NCI-H128 (cell line): Measurements from ENCODE around the gene CLRN2.

ENCODE experiments used
- DNase-seq: peaks from one replicate; lab custom pipeline; 2025; ENCODE audit not compliant: unreplicated experiment; lab: John Stamatoyannopoulos, UW

CLRN2 gene, protein sequence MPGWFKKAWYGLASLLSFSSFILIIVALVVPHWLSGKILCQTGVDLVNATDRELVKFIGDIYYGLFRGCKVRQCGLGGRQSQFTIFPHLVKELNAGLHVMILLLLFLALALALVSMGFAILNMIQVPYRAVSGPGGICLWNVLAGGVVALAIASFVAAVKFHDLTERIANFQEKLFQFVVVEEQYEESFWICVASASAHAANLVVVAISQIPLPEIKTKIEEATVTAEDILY

DNA sequence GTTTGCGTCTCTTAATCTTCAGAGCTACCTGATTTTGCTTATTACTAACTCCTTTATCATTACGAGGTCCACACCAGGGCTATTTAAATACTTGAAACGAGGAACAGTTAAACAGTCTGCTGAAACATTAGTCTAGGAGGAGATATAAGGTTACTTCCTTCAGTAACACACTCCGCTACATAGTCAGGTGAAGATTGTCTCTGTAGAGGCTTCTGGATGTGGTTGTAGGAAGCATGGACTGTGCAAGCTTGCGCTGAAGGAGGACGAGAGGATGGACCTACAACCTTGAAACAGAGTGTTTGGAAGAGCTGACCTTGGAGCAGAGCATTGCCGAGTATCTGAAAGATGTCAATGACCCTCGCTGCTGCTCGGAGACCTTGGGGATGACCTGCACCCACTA, at the start of gene CLRN2:
Gene CLRN2, plus strand, starts transcription at position 301 of the 400 bp plus-strand sequence. CDS start 102 bp downstream, outside the sequence.
- no peak for DNase-seq

DNA sequence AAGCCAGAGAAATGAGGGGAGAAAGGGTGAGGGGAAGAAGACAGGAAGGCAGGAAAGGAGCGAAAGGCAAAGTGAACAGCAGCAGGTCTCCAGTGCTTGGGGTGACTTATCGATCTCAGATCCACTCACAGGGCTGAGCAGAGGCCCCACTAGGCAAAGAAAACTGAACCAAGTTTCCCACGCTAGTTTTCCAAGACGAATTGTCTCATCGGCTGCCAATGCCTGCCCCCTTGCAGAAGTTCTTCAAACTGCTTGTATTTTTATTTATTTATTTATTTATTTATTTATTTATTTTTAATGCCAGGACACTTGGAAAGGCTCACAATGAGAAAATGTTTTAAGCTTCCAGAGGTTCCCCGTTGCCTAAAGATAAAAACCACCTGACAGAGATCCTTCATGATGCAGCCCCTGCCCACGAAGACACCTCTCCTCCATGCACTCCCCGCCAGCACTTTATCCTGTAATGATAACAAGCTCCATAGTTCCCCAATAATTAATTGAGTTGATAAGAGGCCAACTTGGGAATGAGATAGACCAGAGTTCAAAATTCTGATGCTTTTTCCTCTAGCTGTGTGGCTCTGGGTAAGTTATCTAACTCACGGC, 46.2 kb upstream of the CLRN2 start:
- no peak for DNase-seq

DNA sequence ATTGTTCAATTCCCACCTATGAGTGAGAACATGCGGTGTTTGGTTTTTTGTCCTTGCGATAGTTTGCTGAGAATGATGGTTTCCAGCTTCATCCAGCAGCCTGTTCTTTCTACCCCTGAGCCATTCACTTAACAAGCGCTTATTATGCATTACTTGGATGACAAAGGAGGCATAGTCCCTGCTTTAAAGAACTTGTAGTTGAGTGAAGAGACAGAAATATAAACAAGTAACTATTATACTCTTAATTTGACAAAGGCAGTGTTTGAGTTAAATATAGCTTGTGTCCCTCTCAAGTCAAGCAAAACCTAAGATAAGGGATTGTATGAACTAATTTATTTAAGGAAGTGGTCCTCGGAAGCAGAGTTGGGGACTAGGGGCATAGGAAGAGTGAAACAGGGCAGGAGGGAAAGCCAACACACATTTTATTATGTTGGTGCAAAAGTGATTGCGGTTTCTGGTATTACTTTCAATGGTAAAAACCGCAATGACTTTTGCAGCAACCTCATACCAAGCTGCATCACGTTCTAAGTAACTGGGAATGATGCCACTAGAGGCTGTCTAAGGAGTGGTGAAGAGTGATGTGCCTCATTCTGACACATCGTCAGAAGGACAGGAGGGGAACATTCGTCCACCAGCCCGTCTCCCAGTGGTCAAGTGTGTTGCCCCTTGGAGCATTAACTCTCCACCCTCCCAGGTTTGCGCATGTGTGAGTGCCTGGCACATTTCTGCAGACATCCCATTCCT, 44.9 kb upstream of the CLRN2 start:
- no peak for DNase-seq

DNA sequence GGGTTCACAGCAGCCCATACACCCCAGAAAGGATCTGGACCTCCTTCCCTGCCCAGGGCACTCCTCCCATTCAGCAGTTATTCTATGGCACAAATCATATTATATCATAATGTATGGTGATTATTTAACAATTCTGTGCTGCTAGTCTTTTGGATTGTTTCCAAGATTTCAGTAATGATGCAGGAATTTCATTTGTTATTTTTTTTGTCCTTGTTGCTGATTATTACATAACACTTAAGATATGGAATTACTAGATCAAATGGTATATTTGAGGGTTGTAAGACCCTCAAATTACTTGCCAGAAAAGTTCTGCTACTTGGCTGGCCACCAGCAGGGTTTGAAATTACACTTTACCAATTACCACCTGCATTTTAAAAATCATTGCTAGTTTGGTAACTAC, 39.5 kb upstream of the CLRN2 start:
- DNase-seq: no peak

DNA sequence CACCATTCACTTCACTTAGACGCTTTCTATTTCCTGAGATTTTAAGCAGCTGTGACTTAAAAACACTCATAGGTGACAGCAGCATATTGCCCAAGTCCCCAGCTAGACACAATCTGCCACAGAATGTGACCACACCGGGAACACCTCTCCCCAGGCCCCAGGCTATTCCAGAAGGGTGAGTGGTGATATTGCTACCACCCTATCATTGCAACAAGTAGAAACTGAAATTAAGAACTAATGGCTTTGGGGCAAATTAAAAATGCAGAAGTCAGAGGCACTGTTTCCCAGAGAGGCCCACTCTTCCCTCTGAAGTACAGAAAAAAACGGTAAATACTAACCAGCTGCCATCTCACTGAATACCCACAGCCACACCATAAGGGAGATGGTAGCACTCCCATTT, 38.1 kb upstream of the CLRN2 start:
- DNase-seq: no peak

DNA sequence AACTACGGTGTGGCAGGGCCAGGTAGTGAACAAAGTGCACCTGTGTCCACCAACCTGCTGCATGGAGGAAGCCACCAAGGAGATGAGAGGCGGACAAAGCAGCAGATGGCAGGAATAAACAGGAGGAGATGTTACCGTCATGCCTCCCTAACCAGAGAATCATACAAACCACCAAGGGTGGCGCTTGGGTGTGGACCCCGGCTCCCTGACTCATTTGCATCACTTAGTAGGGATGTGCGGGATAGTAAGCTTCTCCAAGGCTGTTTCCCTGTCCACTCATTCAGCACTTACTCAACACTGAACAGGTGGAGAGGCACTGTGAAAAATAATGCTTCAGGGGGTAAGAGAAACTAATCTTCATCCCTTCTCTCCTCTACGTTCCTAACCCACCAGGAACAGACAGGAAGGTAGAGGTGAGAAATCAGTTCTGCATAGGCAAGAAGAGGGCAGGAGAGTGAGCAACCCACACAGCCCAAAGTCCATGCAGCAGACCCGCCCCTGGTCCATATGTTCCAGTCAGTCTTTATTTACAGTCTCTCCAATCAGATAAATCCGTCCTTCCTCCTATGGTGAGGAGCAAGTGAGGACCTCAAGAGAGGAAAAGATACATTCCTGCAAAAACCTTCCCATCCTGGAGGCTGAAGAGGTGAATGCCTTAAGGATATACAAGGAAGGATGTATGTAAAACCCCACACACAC, 37.0 kb upstream of the CLRN2 start:
- DNase-seq: no peak

DNA sequence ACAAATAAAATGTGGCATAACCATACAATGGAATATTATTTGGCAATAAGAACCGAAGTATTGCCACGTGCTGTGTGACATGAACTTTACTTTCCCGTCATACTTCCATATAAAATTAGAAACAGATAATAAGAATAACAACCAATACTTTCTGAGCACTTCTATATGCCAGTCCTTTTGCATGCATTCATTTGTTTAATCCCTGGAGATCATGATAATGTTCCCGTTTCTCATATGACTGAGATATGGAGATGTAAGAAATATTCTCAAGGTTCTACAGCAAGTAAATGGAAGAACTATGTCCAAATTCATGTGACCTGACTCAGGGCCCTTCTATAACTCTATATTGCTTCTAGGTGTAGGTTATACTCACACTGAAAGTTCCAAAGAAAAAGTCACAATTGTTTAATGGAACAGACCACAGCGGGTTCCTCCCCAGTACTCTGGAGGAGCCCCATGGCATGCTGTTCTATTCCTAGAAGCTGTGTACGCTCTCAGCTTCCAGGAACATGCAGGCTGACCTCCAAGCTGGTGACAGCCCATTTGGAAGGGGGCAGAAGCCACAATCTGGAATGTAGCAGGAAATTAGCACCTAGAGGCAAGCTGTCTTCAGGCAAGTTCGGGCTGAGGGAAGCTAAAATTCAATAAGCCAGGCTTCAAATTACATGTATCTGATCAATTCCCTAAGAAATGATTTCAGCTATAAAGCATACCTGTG, 34.6 kb upstream of the CLRN2 start:
- DNase-seq: no peak

DNA sequence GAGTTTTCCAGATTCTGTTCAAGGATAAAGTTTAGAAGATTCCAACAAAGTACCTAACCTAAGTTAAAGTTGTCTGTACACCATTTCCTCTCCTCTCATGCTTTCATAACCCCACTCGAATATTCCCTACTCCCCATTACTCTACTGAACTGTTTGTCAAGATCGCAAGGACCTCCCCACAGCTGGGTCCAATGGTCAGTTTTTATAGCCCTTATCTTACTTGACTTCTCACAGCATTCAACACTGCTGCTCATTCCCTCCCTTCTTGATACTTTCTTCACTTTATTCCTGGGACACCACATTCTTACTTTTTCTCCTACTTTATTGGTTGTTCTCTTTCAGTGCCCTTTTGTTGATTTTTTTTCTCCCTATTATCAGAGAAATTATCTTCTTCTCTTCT, 34.0 kb upstream of the CLRN2 start:
- DNase-seq: no peak

DNA sequence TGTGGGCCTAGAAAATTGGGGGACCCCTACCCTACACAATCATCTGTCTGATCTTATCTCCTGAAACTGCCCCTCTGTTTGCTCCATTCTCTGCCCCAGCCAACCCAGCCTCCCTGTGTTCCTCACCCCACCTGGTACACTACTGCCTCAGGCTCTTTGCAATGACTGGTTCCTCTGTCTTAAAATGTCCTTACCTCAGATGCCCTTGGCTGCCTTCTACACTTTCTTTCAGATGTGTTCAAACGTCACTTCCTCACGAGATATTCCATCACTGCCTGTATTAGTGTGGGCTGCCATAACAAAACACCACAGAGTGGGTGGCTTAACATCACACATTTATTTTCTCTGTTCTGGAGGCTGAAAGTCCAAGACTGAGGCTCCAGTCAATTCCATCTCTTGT, 32.2 kb upstream of the CLRN2 start:
- DNase-seq: no peak

DNA sequence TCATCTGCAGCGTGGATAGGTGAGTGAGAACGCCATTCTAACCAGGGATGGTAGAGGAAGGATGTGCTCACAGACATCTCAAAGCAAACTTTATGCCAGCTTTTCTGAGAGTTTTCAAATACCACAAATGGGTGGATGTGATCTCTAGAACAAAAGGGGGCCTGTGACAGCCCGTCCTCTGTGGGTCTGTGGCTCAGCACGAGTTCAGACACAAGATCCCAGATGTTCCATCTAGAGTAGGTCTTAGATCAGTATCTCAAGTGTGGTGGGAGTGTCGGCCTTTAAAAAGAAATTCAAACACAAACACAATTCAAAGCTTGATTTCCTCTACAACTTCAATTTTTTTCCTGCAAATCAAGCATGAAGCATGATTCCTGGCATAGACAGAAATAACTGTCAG, 25.8 kb upstream of the CLRN2 start:
- DNase-seq: no peak

DNA sequence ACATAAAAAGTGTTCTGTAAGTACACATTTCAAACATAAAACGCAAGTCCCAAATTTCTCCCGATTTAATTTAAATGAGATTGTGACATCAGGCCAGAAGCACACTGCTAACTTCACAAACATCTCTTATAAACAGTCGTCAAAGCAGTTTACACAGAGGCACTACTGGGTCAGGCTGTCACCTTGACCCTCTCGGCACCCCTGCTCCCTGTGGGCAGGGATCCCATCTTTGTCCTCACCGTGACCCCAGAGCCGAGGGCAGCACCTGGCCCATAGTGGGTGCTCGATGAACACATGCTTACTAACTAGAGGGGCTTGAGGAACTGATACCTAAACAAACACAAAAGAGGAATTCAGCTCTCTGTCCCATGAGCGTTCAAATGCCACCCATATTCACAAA, 25.2 kb upstream of the CLRN2 start:
- no peak for DNase-seq

DNA sequence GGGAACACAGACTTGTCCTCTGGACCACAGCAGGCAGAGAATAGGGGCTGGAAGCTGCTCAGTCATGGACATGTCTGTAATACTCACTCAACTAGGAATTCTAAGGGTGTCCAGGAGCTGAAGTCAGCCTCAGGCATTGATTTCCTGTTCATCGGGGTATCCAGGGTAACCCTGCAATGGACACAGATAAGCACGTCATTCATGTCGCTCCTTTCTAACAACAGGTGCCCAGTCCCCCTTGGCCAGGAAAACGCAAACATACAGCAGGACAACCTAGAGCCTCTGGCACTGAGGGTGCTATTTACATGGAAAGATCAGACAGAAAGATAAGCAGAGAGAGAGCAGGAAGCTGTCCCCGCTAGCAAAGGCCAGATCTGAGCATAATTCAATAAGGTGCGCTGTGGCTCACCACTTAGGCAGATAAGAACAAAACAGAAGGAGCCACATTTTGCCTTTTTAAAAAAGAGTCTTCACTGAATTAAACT, 24.3 kb upstream of the CLRN2 start:
- DNase-seq: no peak

DNA sequence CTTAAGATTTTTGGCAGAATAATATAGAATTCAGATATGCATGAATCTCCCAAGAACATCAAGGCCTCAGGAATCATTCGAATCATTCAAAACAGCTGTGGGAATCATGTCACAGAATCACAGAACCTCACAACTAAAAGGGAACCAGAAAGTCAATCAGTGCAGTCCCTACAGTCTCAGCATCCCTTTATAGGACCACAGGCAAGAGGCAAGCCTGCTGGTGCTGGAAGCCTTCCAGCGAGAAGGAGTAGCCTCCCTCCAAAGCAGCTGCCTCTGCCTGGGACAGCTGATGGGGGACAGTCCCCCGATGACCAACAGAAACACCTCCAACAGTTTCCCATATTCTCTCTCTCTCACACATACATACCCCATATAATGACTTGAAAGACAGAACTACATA, 23.8 kb upstream of the CLRN2 start:
- DNase-seq: no peak

DNA sequence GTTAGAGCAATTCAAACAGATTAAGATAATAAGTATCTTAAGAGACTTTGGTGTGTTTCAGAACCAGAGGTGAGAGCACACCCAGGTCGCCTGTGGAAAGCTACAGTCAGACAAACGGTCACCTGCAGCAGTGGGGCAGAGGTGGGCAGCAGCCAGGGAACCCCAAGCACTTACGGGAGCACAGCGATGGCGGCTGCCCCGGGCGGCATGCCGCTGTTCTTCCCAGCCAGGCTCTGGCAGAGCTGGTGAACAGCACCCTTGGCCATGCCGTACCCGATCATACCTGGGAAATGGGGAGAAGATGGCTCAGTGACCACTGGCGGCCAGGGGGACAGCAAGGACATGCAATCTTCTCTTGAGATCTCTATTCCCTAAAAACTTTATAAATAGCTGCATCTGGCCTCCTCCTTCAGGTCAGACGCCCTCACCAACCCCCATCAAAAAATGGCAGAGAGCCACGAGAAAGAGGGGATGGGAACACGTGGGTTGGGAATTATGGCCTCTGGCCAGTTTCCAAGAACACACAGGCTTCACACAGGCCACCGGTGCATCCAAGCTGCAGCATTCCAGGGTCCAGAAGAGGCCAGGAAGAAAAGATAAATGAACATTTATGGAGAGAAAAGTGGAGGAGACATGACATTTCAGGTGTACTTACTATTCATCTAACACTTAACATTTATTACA, 22.8 kb upstream of the CLRN2 start:
- DNase-seq: no peak

DNA sequence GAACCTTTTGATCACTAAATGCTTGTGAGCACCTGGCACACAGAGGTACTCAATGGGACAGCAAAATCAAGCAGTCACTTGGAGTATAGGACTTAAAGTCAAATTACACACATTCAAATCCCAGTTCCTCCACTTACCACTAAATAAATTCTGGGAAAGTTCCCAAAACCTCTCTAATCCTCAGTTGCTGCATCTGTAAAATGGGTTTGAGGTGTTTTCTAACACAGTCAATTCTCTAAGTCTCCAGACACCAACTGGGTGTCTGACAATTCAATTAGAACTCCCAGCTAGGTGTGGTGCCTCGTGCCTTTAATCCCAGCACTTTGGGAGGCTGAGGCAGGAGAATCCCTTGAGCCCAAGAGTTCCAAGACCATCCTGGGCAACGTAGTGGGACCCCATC, 22.1 kb upstream of the CLRN2 start:
- no peak for DNase-seq

DNA sequence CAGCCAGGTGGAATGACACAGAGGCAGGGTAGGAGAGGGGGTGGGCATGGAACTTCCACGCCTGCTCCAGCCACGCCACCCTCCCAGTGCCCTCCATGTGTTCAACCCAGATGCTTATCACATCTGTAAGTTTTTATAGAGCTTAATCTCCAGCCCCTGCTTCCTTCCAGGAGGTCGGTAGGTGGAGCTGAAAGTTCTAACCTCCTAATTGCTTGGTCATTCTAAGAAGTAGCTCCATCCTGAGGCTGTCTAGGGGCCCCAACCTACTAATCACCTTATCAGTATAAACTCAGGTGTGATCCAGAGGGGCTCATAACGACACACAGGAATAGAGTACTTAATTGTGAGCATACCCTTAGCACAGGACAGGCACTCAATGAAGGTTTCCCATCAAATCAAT, 21.3 kb upstream of the CLRN2 start:
- no peak for DNase-seq

DNA sequence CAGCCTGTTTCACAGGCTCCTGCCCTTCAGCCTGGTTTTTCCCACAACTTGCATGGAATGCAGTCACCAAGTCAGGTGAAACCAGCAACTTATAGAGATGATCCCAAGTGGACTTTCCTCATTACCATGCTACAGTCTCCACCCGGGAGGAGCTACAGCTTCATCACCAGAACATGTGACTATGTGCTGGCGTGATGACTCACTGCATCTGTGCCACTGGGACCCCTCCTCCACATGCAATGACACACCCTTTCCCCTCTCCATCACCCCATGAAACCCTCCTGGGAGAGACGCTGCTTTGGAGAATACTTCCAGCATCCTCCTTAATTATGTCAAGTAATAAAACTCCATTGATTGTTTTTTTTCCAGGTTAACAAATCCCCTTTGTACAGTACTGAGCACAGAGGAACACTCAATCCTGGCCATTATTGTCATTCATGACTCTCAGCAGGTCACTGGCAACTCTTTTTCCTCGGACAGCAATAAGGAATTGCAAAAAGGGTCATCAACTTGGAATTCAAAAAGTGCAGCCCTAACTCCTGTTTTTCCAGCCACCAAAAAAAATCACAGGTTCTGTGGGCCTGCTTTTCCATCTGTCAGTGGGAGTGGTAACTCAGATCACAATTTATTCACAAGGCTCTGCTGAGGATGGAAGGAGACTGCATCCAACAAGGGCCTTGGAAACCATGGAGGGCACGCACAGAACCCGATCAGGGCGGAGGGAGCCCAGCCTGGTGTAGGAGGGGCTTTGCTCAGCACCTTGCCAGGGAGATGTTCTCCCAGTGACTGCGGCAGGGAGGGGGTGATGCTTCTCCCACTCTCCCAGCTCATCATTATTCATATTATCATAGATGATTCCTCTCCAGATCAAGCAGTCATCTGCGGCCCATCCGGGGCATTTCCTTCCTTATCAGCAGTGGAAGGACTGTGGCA, 20.4 kb upstream of the CLRN2 start:
- DNase-seq: no peak

DNA sequence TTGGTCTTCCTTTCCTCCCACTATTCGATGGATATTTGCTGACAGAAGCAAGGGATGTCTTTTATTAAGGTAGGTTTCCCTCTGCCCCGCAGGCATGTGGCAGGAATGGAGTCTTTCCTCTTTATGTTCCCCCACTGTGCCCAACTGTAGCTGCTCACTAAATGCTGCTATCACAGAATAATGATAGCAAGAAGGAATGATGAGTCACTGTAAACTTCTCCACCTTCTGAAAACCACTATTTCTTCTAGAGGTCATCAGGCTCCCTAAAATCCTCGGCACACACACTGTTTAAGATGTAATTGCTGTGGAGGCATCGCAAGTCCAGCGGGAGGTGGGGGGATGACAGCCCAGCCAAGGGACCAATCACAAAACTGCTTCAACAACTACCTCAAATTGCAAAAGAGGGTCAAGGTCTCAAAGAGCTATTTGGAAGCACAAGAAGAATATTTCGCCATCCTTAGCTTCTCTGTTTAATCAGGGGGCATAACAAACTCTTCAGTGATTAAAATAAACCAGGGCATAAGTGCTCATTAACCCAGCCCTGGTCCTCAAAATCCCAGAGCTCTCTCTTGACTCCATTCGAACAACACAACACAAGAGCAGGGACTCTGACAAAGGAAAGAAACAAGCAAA, 17.0 kb upstream of the CLRN2 start:
- no peak for DNase-seq

DNA sequence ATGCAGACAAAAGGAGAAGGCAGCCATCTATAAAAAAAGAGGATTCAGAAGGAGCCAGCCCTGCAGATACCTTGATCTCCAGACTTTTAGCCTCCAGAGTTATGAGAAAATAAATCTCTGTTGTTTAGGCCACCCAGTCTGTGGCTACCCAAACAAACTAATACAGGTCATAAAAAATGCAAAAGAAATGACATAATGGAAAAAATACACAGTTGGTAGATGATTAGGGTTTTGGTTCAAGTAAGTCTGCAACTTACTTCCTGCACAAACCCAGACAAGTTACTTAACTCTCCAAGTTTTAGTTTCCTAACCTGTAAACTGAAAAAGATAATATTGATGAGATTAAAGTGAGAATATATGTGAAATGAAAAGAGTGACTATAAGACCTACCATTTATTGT, 14.4 kb upstream of the CLRN2 start:
- no peak for DNase-seq
